GM12873 (cell line): Measurements from ENCODE around the gene HOXA7.

Experiments
- TF ChIP-seq, protein P1 (sequence below): IDR thresholded peaks from 2 replicates; pipeline ENCODE4 v1.5.1; 2012; ENCODE audit warnings: low read depth, mild to moderate bottlenecking, moderate library complexity, low read length, control low read depth; ENCODE audit not compliant: insufficient read depth; ENCODE audit errors: missing control alignments

The HOXA7 gene

DNA sequence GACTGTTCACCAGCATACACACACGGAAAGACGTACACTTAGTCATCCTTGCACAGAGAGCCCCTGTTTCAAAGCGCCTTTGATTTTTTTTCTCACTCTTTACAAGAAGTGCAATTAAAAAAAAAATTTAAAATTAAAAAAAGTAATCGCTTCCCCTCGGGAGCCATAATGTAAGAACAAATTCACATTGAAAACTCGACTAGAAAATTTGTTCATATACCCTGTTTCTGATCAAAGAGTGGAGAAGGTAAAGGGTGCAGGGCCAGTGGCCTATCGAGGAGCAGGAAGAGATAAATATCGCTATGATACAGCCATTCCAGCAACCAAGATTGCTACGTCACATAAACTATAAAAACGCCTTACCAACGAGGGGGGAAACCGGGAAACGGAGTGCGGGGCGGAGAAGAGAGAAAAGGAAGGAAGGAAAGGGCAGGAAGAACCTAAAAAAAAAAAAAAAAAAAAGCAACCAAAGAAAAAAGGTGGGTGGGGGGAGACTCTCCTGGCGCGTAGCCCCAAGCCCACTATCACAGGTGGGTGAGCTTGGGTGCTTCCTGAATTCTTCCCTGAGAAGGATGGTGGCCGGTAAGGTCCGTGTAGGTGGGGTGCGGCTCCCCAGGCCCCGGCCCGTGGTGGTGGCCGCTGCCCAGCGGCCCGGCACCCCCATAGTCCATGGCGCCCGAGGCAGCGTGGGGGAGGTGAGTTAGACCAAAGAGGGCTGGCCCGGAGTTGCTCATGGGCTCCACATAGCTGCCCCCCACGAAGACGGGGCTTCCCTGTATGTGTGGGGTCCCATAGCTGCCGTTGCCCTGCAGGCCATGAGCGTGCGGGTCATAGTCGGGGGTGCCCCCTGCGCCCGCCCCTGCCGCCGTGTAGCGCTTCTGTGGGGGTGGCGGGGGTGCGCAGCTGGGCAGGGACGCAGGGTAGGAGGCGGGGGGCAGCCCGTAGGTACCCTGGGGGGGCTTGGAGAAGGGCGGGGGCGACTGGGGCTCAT lies 48.8 kb downstream of the HOXA7 start:
- TF ChIP-seq, protein P1, sequence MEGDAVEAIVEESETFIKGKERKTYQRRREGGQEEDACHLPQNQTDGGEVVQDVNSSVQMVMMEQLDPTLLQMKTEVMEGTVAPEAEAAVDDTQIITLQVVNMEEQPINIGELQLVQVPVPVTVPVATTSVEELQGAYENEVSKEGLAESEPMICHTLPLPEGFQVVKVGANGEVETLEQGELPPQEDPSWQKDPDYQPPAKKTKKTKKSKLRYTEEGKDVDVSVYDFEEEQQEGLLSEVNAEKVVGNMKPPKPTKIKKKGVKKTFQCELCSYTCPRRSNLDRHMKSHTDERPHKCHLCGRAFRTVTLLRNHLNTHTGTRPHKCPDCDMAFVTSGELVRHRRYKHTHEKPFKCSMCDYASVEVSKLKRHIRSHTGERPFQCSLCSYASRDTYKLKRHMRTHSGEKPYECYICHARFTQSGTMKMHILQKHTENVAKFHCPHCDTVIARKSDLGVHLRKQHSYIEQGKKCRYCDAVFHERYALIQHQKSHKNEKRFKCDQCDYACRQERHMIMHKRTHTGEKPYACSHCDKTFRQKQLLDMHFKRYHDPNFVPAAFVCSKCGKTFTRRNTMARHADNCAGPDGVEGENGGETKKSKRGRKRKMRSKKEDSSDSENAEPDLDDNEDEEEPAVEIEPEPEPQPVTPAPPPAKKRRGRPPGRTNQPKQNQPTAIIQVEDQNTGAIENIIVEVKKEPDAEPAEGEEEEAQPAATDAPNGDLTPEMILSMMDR: no peak

DNA sequence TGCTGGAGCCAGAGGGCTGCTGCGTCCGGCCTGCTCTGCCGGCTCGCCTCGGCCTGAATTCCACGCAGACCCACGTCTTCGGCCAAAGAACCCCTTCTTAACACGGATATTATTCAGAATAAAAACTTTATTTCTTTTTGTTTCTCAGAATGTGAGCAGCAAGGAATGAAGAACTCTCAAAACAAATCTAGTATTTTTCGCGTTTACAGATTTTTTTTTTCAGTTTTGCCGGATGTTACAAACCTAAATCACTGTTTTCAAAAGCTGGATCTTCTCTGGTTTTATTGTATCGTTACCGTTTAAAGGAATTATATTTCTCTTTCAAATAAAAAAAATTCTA lies 49.6 kb downstream of the HOXA7 start:
- TF ChIP-seq, protein P1: no peak

GRCh38 chr7:27106181-27106900 lies 50.1 kb downstream of the HOXA7 start:
- TF ChIP-seq, protein P1: no peak

DNA sequence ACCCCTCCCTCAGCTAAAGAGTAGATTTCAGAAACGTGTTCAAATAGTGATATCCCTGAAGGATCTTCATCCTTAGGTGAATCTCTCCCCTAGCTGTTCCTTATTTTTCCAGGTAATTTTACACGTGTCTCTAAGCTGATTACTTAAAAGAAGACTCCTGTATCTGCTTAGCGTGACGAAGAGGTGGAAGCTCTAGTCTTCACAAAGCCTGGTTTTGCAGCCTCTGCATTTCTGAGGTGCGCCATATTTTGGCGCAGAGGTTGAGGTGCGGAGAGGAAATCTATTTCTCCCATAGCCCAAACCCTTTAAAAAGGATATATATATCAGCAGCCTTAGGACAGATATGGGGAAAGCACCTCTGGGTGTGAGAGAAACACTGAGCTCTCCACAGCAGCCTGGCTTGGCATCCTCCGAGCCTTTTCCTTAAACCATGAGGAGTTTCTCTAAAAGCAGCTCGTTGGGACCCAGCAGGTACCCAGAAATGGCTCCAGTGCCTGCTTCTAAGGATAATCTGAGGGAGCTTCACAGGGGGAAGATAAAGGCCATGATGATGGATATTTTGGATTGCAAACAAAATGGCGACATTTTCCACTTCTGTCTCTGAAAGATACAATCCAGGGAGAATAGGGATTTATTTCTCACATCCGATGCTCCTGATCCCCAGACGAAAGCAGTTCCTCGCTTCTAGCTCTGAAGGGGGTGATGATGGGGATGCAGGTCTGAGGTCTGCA lies 51.0 kb downstream of the HOXA7 start:
- TF ChIP-seq, protein P1: no peak

DNA sequence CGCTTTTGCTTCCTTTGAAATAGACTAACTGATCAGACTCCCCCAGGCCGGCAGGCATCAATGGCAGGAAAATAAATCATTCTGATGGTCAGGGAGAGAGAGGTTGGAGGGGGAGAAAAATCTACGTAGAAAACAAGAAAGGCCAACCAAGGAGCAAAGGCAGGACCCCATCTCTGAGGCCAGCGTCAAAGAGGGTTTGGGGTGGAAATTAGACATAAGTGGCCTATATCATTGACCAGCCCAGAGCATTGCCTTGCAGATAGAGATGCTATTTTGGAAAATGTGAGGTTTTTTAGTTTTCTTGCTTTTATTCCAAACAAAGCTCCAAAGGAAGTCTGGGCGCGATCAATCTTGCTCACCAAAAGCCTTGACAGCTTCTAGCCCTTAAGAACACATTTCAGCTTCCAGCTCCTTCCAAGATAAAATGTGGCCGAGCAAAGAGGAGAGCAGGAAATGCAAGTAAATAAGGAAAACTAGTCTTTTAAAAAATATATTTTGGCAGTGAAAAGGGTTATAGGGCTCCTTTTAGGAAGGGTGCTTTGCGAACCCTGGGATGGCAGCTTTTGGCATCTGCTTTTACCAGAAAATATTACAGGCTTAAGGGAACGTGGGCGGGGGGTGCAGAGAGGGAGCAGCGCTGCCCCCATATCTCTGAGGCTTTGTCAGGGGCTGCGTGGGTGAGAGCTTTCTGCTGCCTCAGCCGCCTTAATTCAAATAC lies 52.0 kb downstream of the HOXA7 start:
- TF ChIP-seq, protein P1: no peak
